Smooth muscle cell of the coronary artery (primary cell): ENCODE measurements around the gene PRADC1. TPM values are rescaled to one million over a fixed set of nuclear protein-coding genes. Genes with fewer than 3 reads are reported as not detected.

Experiments
- total RNA-seq: library from RNA; depleted of rRNA; stranded (reverse); fragments of >200 nt; gene quantifications from 2 replicates; pipeline ENCODE4 v1.2.3, GENCODE V29; 2014; ENCODE audit warnings: low replicate concordance

PRADC1 gene
- 10.3 and 20.5 TPM in 2 replicates for total RNA-seq

GRCh38 chr2:73233154-73233931 lies at the start of gene PRADC1:
TSS of gene PRADC1 (minus strand) at chr2:73233239. CDS start at chr2:73233160, 79 bp downstream.

GRCh38 chr2:73233932-73234832 lies 1.1 kb upstream of the PRADC1 start, which contains the start of gene CCT7:
TSS of gene CCT7 (plus strand) at chr2:73234308. CDS start at chr2:73234379, 71 bp downstream.

GRCh38 chr2:73214120-73215035 lies 18.7 kb downstream of the PRADC1 start, which contains the start of gene SMYD5:
TSS of gene SMYD5 (plus strand) at chr2:73214245. CDS start at chr2:73214267, 22 bp downstream.

GRCh38 chr2:73202156-73203054 lies 30.6 kb downstream of the PRADC1 start, which contains the start of gene NOTO:
TSS of gene NOTO (plus strand) at chr2:73202574. CDS start at chr2:73202667, 93 bp downstream.

Other genes with a start within 250 kb of the PRADC1 start
- gene SFXN5, start 161.5 kb downstream of the PRADC1 start, total RNA-seq: 10.0 and 11.8 TPM in 2 replicates
- gene RAB11FIP5, start 120.3 kb downstream of the PRADC1 start, total RNA-seq: 22.5 and 27.8 TPM in 2 replicates
- gene NOTO, start 30.7 kb downstream of the PRADC1 start, total RNA-seq: not detected in 2 replicates
- gene SMYD5, start 19.0 kb downstream of the PRADC1 start, total RNA-seq: 15.0 and 20.5 TPM in 2 replicates
- gene CCT7, start 1.1 kb upstream of the PRADC1 start, total RNA-seq: 294 and 401 TPM in 2 replicates
- 0.23 and 0.70 TPM in 2 replicates for gene FBXO41, start 51.2 kb upstream of the PRADC1 start, total RNA-seq
- gene EGR4, start 60.3 kb upstream of the PRADC1 start, total RNA-seq: not detected in 2 replicates
- gene ALMS1, start 152.6 kb upstream of the PRADC1 start, total RNA-seq: 4.7 and 10.4 TPM in 2 replicates